Medulla oblongata (tissue), 1 donor: ENCODE results near the gene THEM5.
"Not testable (repeated sequence)": the region's sequence is repeated elsewhere in the genome, so short reads cannot be mapped to it uniquely, and the experiment has no call there.

Source experiments
- DNase-seq: peaks from one replicate; pipeline ENCODE4 v3.0.0-alpha.2; 2015; ENCODE audit errors: extremely low spot score

Gene THEM5

GRCh38 chr1:151867765-151868411 lies 14.4 kb upstream of the THEM5 start:
- no peak for DNase-seq

GRCh38 chr1:151867321-151867720 lies 13.8 kb upstream of the THEM5 start:
- no peak for DNase-seq

- DNase-seq = no peak
These were observed 10.9 kb upstream of the THEM5 start for GRCh38 chr1:151864411-151864810.

- no peak for DNase-seq
These were observed 9.1 kb upstream of the THEM5 start for GRCh38 chr1:151862604-151863003.

- DNase-seq = no peak
These were observed 7.1 kb upstream of the THEM5 start for GRCh38 chr1:151860504-151861187.

GRCh38 chr1:151859891-151860293 lies 6.4 kb upstream of the THEM5 start:
- no peak for DNase-seq

GRCh38 chr1:151858886-151859665 lies 5.6 kb upstream of the THEM5 start:
- no peak for DNase-seq

- DNase-seq = no peak
These were observed 4.7 kb upstream of the THEM5 start for GRCh38 chr1:151858030-151858746.

- no peak for DNase-seq
These were observed 2.4 kb upstream of the THEM5 start for GRCh38 chr1:151855933-151856332.

- not testable (repeated sequence) for DNase-seq
These were observed 2.0 kb upstream of the THEM5 start for GRCh38 chr1:151855516-151855915.

- DNase-seq = no peak
These were observed 1.1 kb upstream of the THEM5 start for GRCh38 chr1:151854658-151855057.

- no peak for DNase-seq
These were observed 779 bp downstream of the THEM5 start for GRCh38 chr1:151852733-151853132.

GRCh38 chr1:151851886-151852285 lies 1.6 kb downstream of the THEM5 start:
- DNase-seq = no peak

- DNase-seq = no peak
These were observed 3.6 kb downstream of the THEM5 start for GRCh38 chr1:151849871-151850270.

GRCh38 chr1:151849126-151849525 lies 4.4 kb downstream of the THEM5 start:
- no peak for DNase-seq

- no peak for DNase-seq
These were observed 5.5 kb downstream of the THEM5 start for GRCh38 chr1:151847867-151848596.

- DNase-seq = no peak
These were observed 6.8 kb downstream of the THEM5 start for GRCh38 chr1:151846686-151847237.

GRCh38 chr1:151846062-151846568 lies 7.4 kb downstream of the THEM5 start:
- DNase-seq = no peak

GRCh38 chr1:151843398-151843797 lies 10.1 kb downstream of the THEM5 start:
- no peak for DNase-seq

- DNase-seq = peak; percentile 54
These were observed 12.4 kb downstream of the THEM5 start for GRCh38 chr1:151841141-151841540.

GRCh38 chr1:151840421-151840820 lies 13.1 kb downstream of the THEM5 start:
- DNase-seq = peak; percentile 34
